WTC11 (cell line): Measurements from ENCODE around the gene C1orf35.

Experiments used
- ATF1 ChIP-seq: sonication (generic); formaldehyde crosslinking; IDR thresholded peaks from 2 replicates; pipeline ENCODE4 v1.8.1; 2023; ENCODE audit warnings: mild to moderate bottlenecking, moderate library complexity, missing genetic modification reagents
- CTCF ChIP-seq: fragments of 200-600 bp; IDR thresholded peaks from 2 replicates; pipeline ENCODE4 v1.8.0; 2022; ENCODE audit warnings: antibody characterized with exemption
- E2F5 ChIP-seq: sonication (generic); formaldehyde crosslinking; IDR thresholded peaks from 2 replicates; pipeline ENCODE4 v1.8.1; 2022; ENCODE audit warnings: mild to moderate bottlenecking, moderate library complexity, missing genetic modification reagents
- TEAD4 ChIP-seq: sonication (generic); formaldehyde crosslinking; IDR thresholded peaks from 2 replicates; pipeline ENCODE4 v1.8.0; 2022; ENCODE audit warnings: mild to moderate bottlenecking, missing genetic modification reagents

GRCh38 chr1:228147768-228148167 lies 44.6 kb upstream of the C1orf35 start:
- no peak for TF ChIP-seq ATF1
- no peak for TF ChIP-seq E2F5 (CRISPR knock-in tag)
- TF ChIP-seq CTCF = no peak
- TF ChIP-seq TEAD4 (CRISPR knock-in tag) = no peak
